Measurements from ENCODE around the gene DDX6. TPM values are rescaled to one million over a fixed set of nuclear protein-coding genes. Genes with fewer than 3 reads are reported as not detected.

The DDX6 gene
- total and polyA plus RNA-seq, 2 donors (not counting 3 experiments of a cell fraction or from before 2014, with no cell fraction given), result 19.1 to 138 TPM

GRCh38 chr11:118812485-118812884, 21.5 kb upstream of the DDX6 start:
- Histone ChIP-seq H3K27ac (ENCODE audit: insufficient read depth, low read depth, low read length) (no peak overlapping the region), H3K27me3 (ENCODE audit: control insufficient read depth in 2 of 2, insufficient read depth in 2 of 2, low read length in 2 of 2) (peaks cover 3 to 7% of the 10 kb centered on the region in 2 experiments), H3K4me2 (ENCODE audit: insufficient read depth, low read length) (no peak overlapping the region), H3K9me3 (replicated peaks; ENCODE audit: control insufficient read depth, insufficient read depth, low read length) (no peaks in the 10 kb centered on the region), H3K9me1 (replicated peaks; ENCODE audit: control insufficient read depth, extremely low read depth, insufficient read depth, low read length) (no peaks in the 10 kb centered on the region), H3K79me2 (ENCODE audit: control insufficient read depth, insufficient read depth, low read length) (no peaks in the 10 kb centered on the region), H3K4me3 (replicated peaks in 1 of 3; ENCODE audit: insufficient read depth in 1 of 3, low read depth in 1 of 3, low read length in 3 of 3) (no peak overlapping the region), H3K4me1 (ENCODE audit: control insufficient read depth, extremely low read depth, insufficient read depth, low read length) (no peaks in the 10 kb centered on the region), H2AFZ (ENCODE audit: low read depth, low read length) (no peak overlapping the region), H3K36me3 (ENCODE audit: control insufficient read depth in 2 of 2, extremely low read depth in 1 of 2, insufficient read depth in 2 of 2, low read length in 2 of 2) (no peaks in the 10 kb centered on the region), H4K20me1 (replicated peaks; ENCODE audit: control insufficient read depth, extremely low read depth, insufficient read depth, low read length) (no peaks in the 10 kb centered on the region), H3K9ac (replicated peaks; ENCODE audit: extremely low read depth, insufficient read depth, low read length) (no peak overlapping the region)
- BruUV-seq (replicated peaks), result no TSS peak
- TF ChIP-seq CTCF (IDR thresholded peaks at IDR 0.05; ENCODE audit: extremely low read depth in 1 of 2, insufficient read depth in 1 of 2, low read depth in 1 of 2, low read length in 2 of 2), result no peak
- no peak for TF ChIP-seq JUN (IDR thresholded peaks at IDR 0.05; ENCODE audit: borderline replicate concordance, insufficient read depth, insufficient read length, low read depth)
- TF ChIP-seq POLR2AphosphoS5 (IDR thresholded peaks at IDR 0.05; ENCODE audit: insufficient read depth, low read depth, low read length), result no peak
- TF ChIP-seq GATA2 (IDR thresholded peaks at IDR 0.05; ENCODE audit: insufficient read depth, insufficient read length, low read depth, low read length), result no peak
- TF ChIP-seq POLR2A (IDR thresholded peaks at IDR 0.05; ENCODE audit: low read depth, low read length), result no peak
- TF ChIP-seq EZH2 (IDR thresholded peaks at IDR 0.05; ENCODE audit: borderline replicate concordance, low read depth, low read length, severe bottlenecking), result no peak
- TF ChIP-seq, protein P1, sequence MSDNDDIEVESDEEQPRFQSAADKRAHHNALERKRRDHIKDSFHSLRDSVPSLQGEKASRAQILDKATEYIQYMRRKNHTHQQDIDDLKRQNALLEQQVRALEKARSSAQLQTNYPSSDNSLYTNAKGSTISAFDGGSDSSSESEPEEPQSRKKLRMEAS (IDR thresholded peaks at IDR 0.05; ENCODE audit: insufficient read depth, insufficient read length), result no peak
- TF ChIP-seq MYC (IDR thresholded peaks at IDR 0.05; ENCODE audit: low read depth, low read length), result no peak
- no peak for TF ChIP-seq FOS (IDR thresholded peaks at IDR 0.05; ENCODE audit: borderline replicate concordance, insufficient read depth, low read length)
- ChIA-PET CTCF (interaction anchor here (1.0 kb wide), 1 partner anchor 13 kb away, joined by 4 read pairs; no protein-coding TSS in a partner anchor), POLR2A (no interaction called here)
- intact Hi-C loops (cut with micrococcal nuclease), result no loop called here
- dilution Hi-C loops (cut with MboI; ENCODE audit: extremely low pct_ligation_motif_present, low sequenced_read_pairs), result no loop called here
- FAIRE-seq (no peak), DNase-seq (ENCODE audit: low read depth, low spot score) (no peak)
